ENCODE results near the gene EVA1A.

GRCh38 chr2:75500633-75501032 lies 60.1 kb downstream of the EVA1A start:
- TF ChIP-seq CTCF (IDR thresholded peaks at IDR 0.05; ENCODE audit: borderline replicate concordance, extremely low read depth, low read length, poor library complexity, severe bottlenecking) = no peak
- no peak for TF ChIP-seq EZH2 (IDR thresholded peaks at IDR 0.05; ENCODE audit: borderline replicate concordance, low read depth, low read length, severe bottlenecking)
